HepG2 (cell line): ENCODE results near the gene ISG20L2. TPM values are rescaled to one million over a fixed set of nuclear protein-coding genes. Genes with fewer than 3 reads are reported as not detected.
A peak's percentile ranks its signal among the peaks of the same experiment; 100 is the strongest.

Experiments used
- ATAC-seq: fragments of 200-7000 bp; cut with Tn5 transposase; 3 replicates; pipeline ENCODE4 v1.9.1; 2020; ENCODE audit warnings: mild to moderate bottlenecking, moderate library complexity
- BruUV-seq: library from RNA; stranded (reverse); fragments of 400-500 nt; replicated peaks from 2 replicates; lab custom pipeline; 2021; lab: Mats Ljungman, UMichigan
- CTCF ChIA-PET: fragments of 300-600 bp; formaldehyde crosslinking; extraction: SDS; loops from one replicate; lab custom pipeline; 2021; ENCODE audit warnings: low total read pairs, inconsistent platforms, low intra/inter-chr PET ratio; lab: Yijun Ruan, JAX
- POLR2A ChIA-PET: fragments of 350-600 bp; sonication (Branson Sonifier 250); formaldehyde crosslinking; loops from one replicate; lab custom pipeline; 2020; ENCODE audit warnings: antibody characterized with exemption, inconsistent platforms; lab: Yijun Ruan, JAX
- DNase-seq: peaks from one replicate; pipeline ENCODE4 v3.0.0-alpha.2; 2015; ENCODE audit warnings: low spot score
- FAIRE-seq: peaks from 3 replicates; lab custom pipeline; 2011; peaks lifted over from hg19 to GRCh38; lab: Jason Lieb, UNC
- H2AFZ ChIP-seq: one replicate; pipeline ENCODE4 v1.6.1; 2011; ENCODE audit warnings: low read length, inconsistent platforms
- H3K27ac ChIP-seq: fragments of 300-600 bp; 3 replicates; pipeline ENCODE4 v1.8.0; 2011; ENCODE audit warnings: mixed run types, mild to moderate bottlenecking, mixed read lengths, low read length, inconsistent platforms; ENCODE audit not compliant: insufficient read depth; ENCODE audit errors: extremely low read length
- H3K27me3 ChIP-seq, 2 experiments: fragments of 200-600 bp in 1 of 2; 2 replicates in 1 of 2; 3 replicates in 1 of 2; pipeline versions ENCODE4 v1.6.0 to v1.8.0; 2011; ENCODE audit warnings: low read length in 2 of 2, mild to moderate bottlenecking in 2 of 2, moderate library complexity in 2 of 2, inconsistent platforms in 1 of 2; ENCODE audit not compliant: insufficient read depth in 2 of 2, control insufficient read depth in 1 of 2
- H3K36me3 ChIP-seq, 2 experiments: fragments of 200-600 bp in 1 of 2; replicated peaks in 1 of 2; 2 replicates in 1 of 2; 3 replicates in 1 of 2; pipeline versions ENCODE4 v1.5.1 to v1.8.0; 2011; ENCODE audit warnings: low read length in 2 of 2, inconsistent platforms in 1 of 2; ENCODE audit not compliant: insufficient read depth in 2 of 2, control insufficient read depth in 1 of 2
- H3K4me1 ChIP-seq: 2 replicates; pipeline ENCODE4 v1.5.1; 2012; ENCODE audit warnings: low read length, inconsistent platforms; ENCODE audit not compliant: insufficient read depth
- H3K4me2 ChIP-seq: 2 replicates; pipeline ENCODE4 v1.6.0; 2011; ENCODE audit warnings: low read depth, low read length, inconsistent platforms
- H3K4me3 ChIP-seq, 3 experiments: fragments of 200-600 bp in 1 of 3; sonication (generic), shearing (Covaris generic) in 1 of 3; replicated peaks in 1 of 3; 2 replicates each; pipeline ENCODE4 v1.5.1; 2011 to 2016; ENCODE audit warnings: low read length in 3 of 3, inconsistent platforms in 2 of 3, low read depth in 2 of 3, mild to moderate bottlenecking in 2 of 3, control low read depth in 1 of 3, mixed read lengths in 1 of 3; ENCODE audit not compliant: insufficient read depth in 1 of 3
- H3K79me2 ChIP-seq: one replicate; pipeline ENCODE4 v1.6.1; 2011; ENCODE audit warnings: low read length, inconsistent platforms; ENCODE audit not compliant: insufficient read depth
- H3K9ac ChIP-seq: 2 replicates; pipeline ENCODE4 v1.6.0; 2011; ENCODE audit warnings: mild to moderate bottlenecking, low read depth, low read length, inconsistent platforms; ENCODE audit not compliant: insufficient read depth
- H3K9me3 ChIP-seq: 2 replicates; pipeline ENCODE4 v1.5.1; 2012; ENCODE audit warnings: mild to moderate bottlenecking, low read length
- H4K20me1 ChIP-seq: 2 replicates; pipeline ENCODE4 v1.6.0; 2011; ENCODE audit warnings: inconsistent platforms, mild to moderate bottlenecking, low read length, moderate library complexity; ENCODE audit not compliant: insufficient read depth
- FOSL2 ChIP-seq: sonication (generic); formaldehyde crosslinking; IDR thresholded peaks from 2 replicates; pipeline ENCODE4 v1.4.0; 2020; ENCODE audit warnings: missing genetic modification reagents
- HNRNPL ChIP-seq: fragments of 200-400 bp; formaldehyde crosslinking; IDR thresholded peaks from 2 replicates; pipeline ENCODE4 v1.6.1; 2017; ENCODE audit warnings: mild to moderate bottlenecking, low read depth, low read length
- KLF16 ChIP-seq, 2 experiments: sonication (generic) in 1 of 2; formaldehyde crosslinking in 1 of 2; IDR thresholded peaks; 2 replicates each; pipeline versions ENCODE4 v1.6.1 to v1.8.0; 2016 to 2023; ENCODE audit warnings: missing genetic modification reagents in 2 of 2, missing compliant biosample characterization in 1 of 2
- MLLT10 ChIP-seq: sonication (generic); formaldehyde crosslinking; IDR thresholded peaks from 2 replicates; pipeline ENCODE4 v1.4.0; 2020; ENCODE audit warnings: missing genetic modification reagents
- NBN ChIP-seq: fragments of 450-650 bp; conservative IDR thresholded peaks from 2 replicates; pipeline ENCODE4 v1.6.1; 2017
- SAP130 ChIP-seq: IDR thresholded peaks from 2 replicates; pipeline ENCODE4 v1.6.1; 2016; ENCODE audit warnings: low read depth
- ZNF614 ChIP-seq: IDR thresholded peaks from 2 replicates; pipeline ENCODE4 v1.6.1; 2018; ENCODE audit warnings: missing biosample characterization, missing genetic modification reagents, inconsistent platforms, borderline replicate concordance
- WGBS: methylation state at CpG from one replicate; pipeline ENCODE4 v1.1.6; 2017; ENCODE audit warnings: low lambda C conversion rate; 5-methylcytosine and 5-hydroxymethylcytosine counted together
- in situ Hi-C: cut with HindIII; loops from 2 replicates; pipeline ENCODE4 v1.10.0; 2017; ENCODE audit warnings: low pct_unique_long_range_greater_than_20kb; ENCODE audit not compliant: extremely low pct_ligation_motif_present
- intact Hi-C: fragments of 100-400 bp; cut with micrococcal nuclease; formaldehyde crosslinking; loops from one replicate; pipeline ENCODE4 v1.10.0; 2022; ENCODE audit not compliant: unreplicated experiment
- polyA plus RNA-seq, 8 experiments: library from polyadenylated mRNA; depleted of rRNA in 3 of 8; stranded (reverse) in 7 of 8; unstranded in 1 of 8; fragments of >200 nt; fragmentation: Illumina TruSeq in 4 of 8; extraction: Trizol in 4 of 8; gene quantifications; 2 replicates each; pipeline versions ENCODE4 v1.2.1 to v1.2.3, GENCODE V29; 2011 to 2016; ENCODE audit warnings: low read depth in 4 of 8, missing spikeins in 1 of 8, mixed read lengths in 1 of 8; ENCODE audit not compliant: insufficient read depth in 1 of 8
- total RNA-seq, 5 experiments: library from RNA; depleted of rRNA; stranded (reverse); fragments of >200 nt; fragmentation: Illumina TruSeq; extraction: Trizol; gene quantifications; 2 replicates each; pipeline ENCODE4 v1.2.3, GENCODE V29; 2016; ENCODE audit warnings: low read depth in 1 of 5
- TF ChIP-seq, protein P1 (sequence below): IDR thresholded peaks from 2 replicates; pipeline ENCODE4 v1.4.0; 2020; ENCODE audit warnings: mild to moderate bottlenecking, missing genetic modification reagents
- TF ChIP-seq, protein P2 (sequence below): sonication (generic); formaldehyde crosslinking; IDR thresholded peaks from 2 replicates; pipeline ENCODE4 v1.4.0; 2020; ENCODE audit warnings: missing genetic modification reagents
- TF ChIP-seq, protein P3 (sequence below): sonication (generic); formaldehyde crosslinking; IDR thresholded peaks from 2 replicates; pipeline ENCODE4 v1.8.1; 2023; ENCODE audit warnings: mild to moderate bottlenecking, missing genetic modification reagents

The ISG20L2 gene
- total and polyA plus RNA-seq, 2 of the 13 experiments (the other 11 are each of a cell fraction or from before 2014, with no cell fraction given): 19.8 to 21.3 TPM

DNA sequence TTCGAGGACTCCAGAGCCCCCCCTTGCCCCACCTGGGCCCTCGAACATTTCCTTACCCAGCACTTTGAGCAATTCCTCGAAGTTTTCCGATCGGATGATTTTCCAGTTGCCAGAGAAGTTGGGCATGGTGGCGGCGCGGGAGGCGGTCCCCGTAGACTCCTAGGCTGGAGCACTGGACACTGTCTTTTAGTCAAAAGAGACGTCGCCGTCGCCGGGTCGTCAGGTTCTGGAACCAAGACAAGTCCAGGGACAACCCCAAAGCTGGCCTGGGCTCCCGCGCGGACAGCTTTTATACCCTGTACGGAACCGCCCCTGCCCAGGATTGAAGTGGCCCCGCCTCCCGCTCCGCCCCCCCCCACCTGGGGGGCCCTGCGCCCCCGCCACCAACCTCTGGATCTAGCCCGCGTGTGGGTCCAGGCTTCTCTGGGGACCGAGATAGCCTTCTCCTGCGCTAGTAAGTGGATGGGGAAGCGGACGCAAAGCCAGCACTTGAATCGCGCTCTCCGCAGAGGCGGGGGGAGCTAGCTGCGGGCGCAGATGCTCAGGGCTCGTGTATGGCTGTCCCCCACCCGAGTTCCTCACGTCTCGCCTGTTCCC is 23.1 kb downstream of the ISG20L2 start, which contains the start of gene CRABP2 (continued):
- TF ChIP-seq, protein P1, sequence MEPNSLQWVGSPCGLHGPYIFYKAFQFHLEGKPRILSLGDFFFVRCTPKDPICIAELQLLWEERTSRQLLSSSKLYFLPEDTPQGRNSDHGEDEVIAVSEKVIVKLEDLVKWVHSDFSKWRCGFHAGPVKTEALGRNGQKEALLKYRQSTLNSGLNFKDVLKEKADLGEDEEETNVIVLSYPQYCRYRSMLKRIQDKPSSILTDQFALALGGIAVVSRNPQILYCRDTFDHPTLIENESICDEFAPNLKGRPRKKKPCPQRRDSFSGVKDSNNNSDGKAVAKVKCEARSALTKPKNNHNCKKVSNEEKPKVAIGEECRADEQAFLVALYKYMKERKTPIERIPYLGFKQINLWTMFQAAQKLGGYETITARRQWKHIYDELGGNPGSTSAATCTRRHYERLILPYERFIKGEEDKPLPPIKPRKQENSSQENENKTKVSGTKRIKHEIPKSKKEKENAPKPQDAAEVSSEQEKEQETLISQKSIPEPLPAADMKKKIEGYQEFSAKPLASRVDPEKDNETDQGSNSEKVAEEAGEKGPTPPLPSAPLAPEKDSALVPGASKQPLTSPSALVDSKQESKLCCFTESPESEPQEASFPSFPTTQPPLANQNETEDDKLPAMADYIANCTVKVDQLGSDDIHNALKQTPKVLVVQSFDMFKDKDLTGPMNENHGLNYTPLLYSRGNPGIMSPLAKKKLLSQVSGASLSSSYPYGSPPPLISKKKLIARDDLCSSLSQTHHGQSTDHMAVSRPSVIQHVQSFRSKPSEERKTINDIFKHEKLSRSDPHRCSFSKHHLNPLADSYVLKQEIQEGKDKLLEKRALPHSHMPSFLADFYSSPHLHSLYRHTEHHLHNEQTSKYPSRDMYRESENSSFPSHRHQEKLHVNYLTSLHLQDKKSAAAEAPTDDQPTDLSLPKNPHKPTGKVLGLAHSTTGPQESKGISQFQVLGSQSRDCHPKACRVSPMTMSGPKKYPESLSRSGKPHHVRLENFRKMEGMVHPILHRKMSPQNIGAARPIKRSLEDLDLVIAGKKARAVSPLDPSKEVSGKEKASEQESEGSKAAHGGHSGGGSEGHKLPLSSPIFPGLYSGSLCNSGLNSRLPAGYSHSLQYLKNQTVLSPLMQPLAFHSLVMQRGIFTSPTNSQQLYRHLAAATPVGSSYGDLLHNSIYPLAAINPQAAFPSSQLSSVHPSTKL (CRISPR knock-in tag): 0 out of 2 replicates have a peak, but pooled peaks have one; percentile 3
- TF ChIP-seq NBN (no peak), ZNF614 (no peak)
- TF ChIP-seq, protein P2, sequence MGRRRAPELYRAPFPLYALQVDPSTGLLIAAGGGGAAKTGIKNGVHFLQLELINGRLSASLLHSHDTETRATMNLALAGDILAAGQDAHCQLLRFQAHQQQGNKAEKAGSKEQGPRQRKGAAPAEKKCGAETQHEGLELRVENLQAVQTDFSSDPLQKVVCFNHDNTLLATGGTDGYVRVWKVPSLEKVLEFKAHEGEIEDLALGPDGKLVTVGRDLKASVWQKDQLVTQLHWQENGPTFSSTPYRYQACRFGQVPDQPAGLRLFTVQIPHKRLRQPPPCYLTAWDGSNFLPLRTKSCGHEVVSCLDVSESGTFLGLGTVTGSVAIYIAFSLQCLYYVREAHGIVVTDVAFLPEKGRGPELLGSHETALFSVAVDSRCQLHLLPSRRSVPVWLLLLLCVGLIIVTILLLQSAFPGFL: no peak

DNA sequence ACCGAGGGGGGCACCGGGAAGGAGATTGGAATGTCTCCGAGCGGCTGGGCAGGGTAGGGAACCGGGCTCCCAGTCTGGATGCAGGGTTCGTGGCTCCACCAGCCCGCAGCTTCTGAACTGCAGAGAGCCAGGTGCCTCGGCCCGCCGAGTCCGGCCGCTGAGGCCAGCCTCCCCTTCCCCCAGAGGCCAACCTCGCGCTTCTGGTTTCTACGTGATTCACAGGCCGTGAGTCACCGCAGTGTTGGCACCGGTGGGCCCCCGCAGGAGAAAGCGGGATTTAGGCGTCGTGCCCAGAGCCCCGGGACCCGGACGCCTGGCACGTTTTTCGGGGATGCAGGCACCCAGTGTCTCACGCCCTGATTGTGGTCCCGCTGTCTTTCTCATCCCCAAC is 23.6 kb downstream of the ISG20L2 start:
- ATAC-seq (peak; percentile 8; the same call in 2 of the 3 replicates), DNase-seq (no peak), FAIRE-seq (no peak)
- Histone ChIP-seq H3K9me3 (no peaks in the 10 kb centered on the region), H3K9ac (no peak overlapping the region), H3K79me2 (no peaks in the 10 kb centered on the region), H3K27me3 (peaks cover 9 to 77% of the 10 kb centered on the region in 2 experiments), H2AFZ (no peak overlapping the region), H3K4me3 (peak overlapping the region in 2 of 3 experiments; percentile 52 to 66; a peak in 4 of 6 replicates), H3K27ac (no peak overlapping the region), H4K20me1 (no peaks in the 10 kb centered on the region), H3K36me3 (no peaks in the 10 kb centered on the region), H3K4me2 (peak overlapping the region; percentile 91), H3K4me1 (peaks cover 25% of the 10 kb centered on the region)
- 8% methylated on average over 19 of the region's 29 CpGs for WGBS
- ChIA-PET CTCF (interaction anchor here (2.0 to 3.0 kb wide), 2 partner anchors 15 to 21 kb away, joined by 6 to 30 read pairs; no protein-coding TSS in a partner anchor), POLR2A (interaction anchor here (1.2 to 1.4 kb wide), 2 partner anchors 24 to 36 kb away, joined by 3 to 4 read pairs; partner anchors contain the start of genes ISG20L2 and METTL25B)
- in situ Hi-C loops (no loop called here), intact Hi-C loops (no loop called here)
- BruUV-seq: no TSS peak
- TF ChIP-seq HNRNPL (peak; percentile 81; the same call in 1 of the 2 replicates), KLF16 (CRISPR knock-in tag; IDR thresholded peaks at IDR 0.05) (no peak), SAP130 (CRISPR knock-in tag) (0 out of 2 replicates have a peak, but pooled peaks have one; percentile 13), FOSL2 (CRISPR knock-in tag) (peak; percentile 75), MLLT10 (no peak)
- TF ChIP-seq, protein P1 (CRISPR knock-in tag): 0 out of 2 replicates have a peak, but pooled peaks have one; percentile 9
- TF ChIP-seq, protein P3, sequence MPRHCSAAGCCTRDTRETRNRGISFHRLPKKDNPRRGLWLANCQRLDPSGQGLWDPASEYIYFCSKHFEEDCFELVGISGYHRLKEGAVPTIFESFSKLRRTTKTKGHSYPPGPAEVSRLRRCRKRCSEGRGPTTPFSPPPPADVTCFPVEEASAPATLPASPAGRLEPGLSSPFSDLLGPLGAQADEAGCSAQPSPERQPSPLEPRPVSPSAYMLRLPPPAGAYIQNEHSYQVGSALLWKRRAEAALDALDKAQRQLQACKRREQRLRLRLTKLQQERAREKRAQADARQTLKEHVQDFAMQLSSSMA (CRISPR knock-in tag): no peak
